WTC11 (cell line): ENCODE results near the gene USP16.

Experiments
- ATF2 ChIP-seq: sonication (generic); formaldehyde crosslinking; IDR thresholded peaks from 2 replicates; pipeline ENCODE4 v1.8.1; 2022; ENCODE audit warnings: low read depth, missing genetic modification reagents, borderline replicate concordance
- CTCF ChIP-seq: fragments of 200-600 bp; IDR thresholded peaks from 2 replicates; pipeline ENCODE4 v1.8.0; 2022; ENCODE audit warnings: antibody characterized with exemption
- ETV6 ChIP-seq: sonication (generic); formaldehyde crosslinking; IDR thresholded peaks from 2 replicates; pipeline ENCODE4 v1.8.1; 2022; ENCODE audit warnings: mild to moderate bottlenecking, missing genetic modification reagents
- MYBL2 ChIP-seq: sonication (generic); formaldehyde crosslinking; IDR thresholded peaks from 2 replicates; pipeline ENCODE4 v1.8.1; 2023; ENCODE audit warnings: mild to moderate bottlenecking, moderate library complexity, missing genetic modification reagents
- NFATC4 ChIP-seq: fragments of 250-450 bp; sonication (Bioruptor Pico); IDR thresholded peaks from 2 replicates; pipeline ENCODE4 v1.9.0; 2021; ENCODE audit warnings: mild to moderate bottlenecking
- SP1 ChIP-seq: sonication (generic); formaldehyde crosslinking; conservative IDR thresholded peaks from 2 replicates; pipeline ENCODE4 v1.8.1; 2022; ENCODE audit warnings: missing genetic modification reagents
- TCF7 ChIP-seq: sonication (generic); formaldehyde crosslinking; IDR thresholded peaks from 2 replicates; pipeline ENCODE4 v1.8.0; 2022; ENCODE audit warnings: mild to moderate bottlenecking, low read depth, missing genetic modification reagents, moderate library complexity
- ZBTB21 ChIP-seq: sonication (generic); formaldehyde crosslinking; IDR thresholded peaks from 2 replicates; pipeline ENCODE4 v1.8.1; 2023; ENCODE audit warnings: mild to moderate bottlenecking, missing genetic modification reagents, borderline replicate concordance
- ZNF416 ChIP-seq: fragments of 250-450 bp; sonication (Bioruptor Pico); IDR thresholded peaks from 2 replicates; pipeline ENCODE4 v1.9.0; 2021; ENCODE audit warnings: mild to moderate bottlenecking, inconsistent platforms
- ZNF425 ChIP-seq: fragments of 250-450 bp; sonication (Bioruptor Pico); conservative IDR thresholded peaks from 2 replicates; pipeline ENCODE4 v1.9.0; 2021; ENCODE audit warnings: mild to moderate bottlenecking

- no peak for TF ChIP-seq CTCF
- no peak for TF ChIP-seq ZNF425 (CRISPR knock-in tag)
- TF ChIP-seq NFATC4 (CRISPR knock-in tag) = no peak
- TF ChIP-seq ZNF416 (CRISPR knock-in tag) = no peak
- TF ChIP-seq ETV6 = no peak
- no peak for TF ChIP-seq ATF2 (CRISPR knock-in tag)
- no peak for TF ChIP-seq MYBL2 (CRISPR knock-in tag)
- no peak for TF ChIP-seq SP1
- no peak for TF ChIP-seq ZBTB21 (CRISPR knock-in tag)
- no peak for TF ChIP-seq TCF7 (CRISPR knock-in tag)
Observed at GRCh38 chr21:28979092-28979491, 45.4 kb upstream of the USP16 start.
